ENCODE results near the gene ASIC3.
"Not testable (repeated sequence)": the region's sequence is repeated elsewhere in the genome, so short reads cannot be mapped to it uniquely, and the experiment has no call there.

The ASIC3 gene

GRCh38 chr7:151013733-151014497 lies 34.4 kb upstream of the ASIC3 start:
- in situ Hi-C loops (cut with MboI; ENCODE audit: low sequenced_read_pairs), result no loop called here

GRCh38 chr7:151014950-151015349 lies 33.4 kb upstream of the ASIC3 start:
- in situ Hi-C loops (cut with MboI; ENCODE audit: low sequenced_read_pairs), result no loop called here

GRCh38 chr7:151015967-151016366 lies 32.4 kb upstream of the ASIC3 start:
- in situ Hi-C loops (cut with MboI; ENCODE audit: low sequenced_read_pairs), result no loop called here

- in situ Hi-C loops (cut with MboI; ENCODE audit: low sequenced_read_pairs), result no loop called here
Measured at GRCh38 chr7:151016505-151016904, 31.8 kb upstream of the ASIC3 start.

GRCh38 chr7:151016942-151017341 lies 31.4 kb upstream of the ASIC3 start:
- in situ Hi-C loops (cut with MboI; ENCODE audit: low sequenced_read_pairs), result no loop called here

GRCh38 chr7:151017370-151017952 lies 30.9 kb upstream of the ASIC3 start:
- in situ Hi-C loops (cut with MboI; ENCODE audit: low sequenced_read_pairs), result no loop called here

- in situ Hi-C loops (cut with MboI; ENCODE audit: low sequenced_read_pairs), result no loop called here
Measured at GRCh38 chr7:151017953-151018420, 30.3 kb upstream of the ASIC3 start.

- in situ Hi-C loops (cut with MboI; ENCODE audit: low sequenced_read_pairs), result no loop called here
Measured at GRCh38 chr7:151018421-151019129, 29.8 kb upstream of the ASIC3 start.

- in situ Hi-C loops (cut with MboI; ENCODE audit: low sequenced_read_pairs), result no loop called here
Measured at GRCh38 chr7:151019130-151019447, 29.2 kb upstream of the ASIC3 start.

GRCh38 chr7:151020231-151020630 lies 28.1 kb upstream of the ASIC3 start:
- in situ Hi-C loops (cut with MboI; ENCODE audit: low sequenced_read_pairs), result no loop called here

- in situ Hi-C loops (cut with MboI; ENCODE audit: low sequenced_read_pairs), result no loop called here
Measured at GRCh38 chr7:151023232-151023631, 25.1 kb upstream of the ASIC3 start.

- in situ Hi-C loops (cut with MboI; ENCODE audit: low sequenced_read_pairs), result no loop called here
Measured at GRCh38 chr7:151024435-151025056, 23.8 kb upstream of the ASIC3 start, which contains the start of gene ATG9B. ATG9B (minus strand) TSS chr7:151024494; CDS start chr7:151024423, 71 bp downstream.

GRCh38 chr7:151025924-151026671 lies 22.2 kb upstream of the ASIC3 start:
- in situ Hi-C loops (cut with MboI; ENCODE audit: low sequenced_read_pairs), result no loop called here

- in situ Hi-C loops (cut with MboI; ENCODE audit: low sequenced_read_pairs), result not testable (repeated sequence)
Measured at GRCh38 chr7:151026771-151027727, 21.3 kb upstream of the ASIC3 start.

GRCh38 chr7:151027728-151028130 lies 20.6 kb upstream of the ASIC3 start:
- in situ Hi-C loops (cut with MboI; ENCODE audit: low sequenced_read_pairs), result not testable (repeated sequence)

- in situ Hi-C loops (cut with MboI; ENCODE audit: low sequenced_read_pairs), result no loop called here
Measured at GRCh38 chr7:151028131-151028947, 20.0 kb upstream of the ASIC3 start, which contains the start of gene ABCB8. ABCB8 (plus strand) TSS chr7:151028450; CDS start chr7:151028516, 66 bp downstream.

GRCh38 chr7:151028948-151029501 lies 19.3 kb upstream of the ASIC3 start:
- in situ Hi-C loops (cut with MboI; ENCODE audit: low sequenced_read_pairs), result no loop called here

GRCh38 chr7:151031011-151031410 lies 17.3 kb upstream of the ASIC3 start:
- in situ Hi-C loops (cut with MboI; ENCODE audit: low sequenced_read_pairs), result no loop called here
